HCT116 (cell line): ENCODE measurements around the gene CNN3. TPM values are rescaled to one million over a fixed set of nuclear protein-coding genes. Genes with fewer than 3 reads are reported as not detected.

Source experiments
- ATAC-seq: fragments of 200-7000 bp; cut with Tn5 transposase; 2 replicates; pipeline ENCODE4 v1.9.1; 2020; ENCODE audit warnings: mild to moderate bottlenecking, moderate library complexity
- BruUV-seq: library from RNA; stranded (reverse); fragments of 400-500 nt; replicated peaks from 2 replicates; lab custom pipeline; 2021; lab: Mats Ljungman, UMichigan
- CTCF ChIA-PET: fragments of 300-600 bp; sonication (Branson Sonifier 250); formaldehyde crosslinking; loops from one replicate; lab custom pipeline; 2021; ENCODE audit warnings: antibody characterized with exemption; lab: Charles Lee
- POLR2A ChIA-PET: fragments of 300-600, 350-600 bp; sonication (Branson Sonifier 250); formaldehyde crosslinking; loops from one replicate; lab custom pipeline; 2021; ENCODE audit warnings: antibody characterized with exemption; lab: Charles Lee
- RAD21 ChIA-PET, 2 experiments: fragments of 300-600 bp; sonication (Branson Sonifier 250); formaldehyde crosslinking; loops; one replicate each; lab custom pipeline; 2023; ENCODE audit warnings: low total read pairs in 2 of 2; ENCODE audit not compliant: uncharacterized antibody in 2 of 2, unreplicated experiment in 2 of 2, low non-redundant PET in 1 of 2; lab: Charles Lee
- DNase-seq: peaks from one replicate; pipeline ENCODE4 v3.0.0-alpha.2; 2010; ENCODE audit warnings: low read depth, low spot score
- H2AFZ ChIP-seq: fragments of 200-600 bp; shearing (Covaris generic), sonication (generic); 2 replicates; pipeline ENCODE4 v1.6.1; 2017; ENCODE audit warnings: low read depth, mixed run types, mixed read lengths, antibody characterized with exemption, low read length; ENCODE audit not compliant: poor library complexity, severe bottlenecking
- H3K27ac ChIP-seq: 2 replicates; pipeline ENCODE4 v1.5.1; 2012; ENCODE audit warnings: low read depth, low read length
- H3K27me3 ChIP-seq: fragments of 200-600 bp; sonication (generic); 2 replicates; pipeline ENCODE4 v1.6.1; 2016; ENCODE audit warnings: mixed run types, low read length, mixed read lengths; ENCODE audit not compliant: insufficient read depth
- H3K36me3 ChIP-seq, 2 experiments: fragments of 200-500 bp in 1 of 2; fragments of 200-600 bp in 1 of 2; sonication (Bioruptor generic) in 1 of 2; sonication (generic) in 1 of 2; 2 replicates each; pipeline versions ENCODE4 v1.5.1 to v1.6.1; 2014 to 2016; ENCODE audit warnings: low read length in 2 of 2, inconsistent platforms in 1 of 2, mixed read lengths in 1 of 2, mixed run types in 1 of 2; ENCODE audit not compliant: insufficient read depth in 2 of 2, control insufficient read depth in 1 of 2
- H3K4me1 ChIP-seq, 2 experiments: fragments of 200-600 bp in 1 of 2; sonication (generic) in 1 of 2; 2 replicates each; pipeline versions ENCODE4 v1.5.1 to v1.6.1; 2012 to 2017; ENCODE audit warnings: low read length in 2 of 2, inconsistent platforms in 1 of 2, mild to moderate bottlenecking in 1 of 2, mixed read lengths in 1 of 2, mixed run types in 1 of 2, moderate library complexity in 1 of 2; ENCODE audit not compliant: insufficient read depth in 2 of 2, control insufficient read depth in 1 of 2
- H3K4me2 ChIP-seq: fragments of 200-600 bp; sonication (generic); 2 replicates; pipeline ENCODE4 v1.6.1; 2017; ENCODE audit warnings: mixed run types, low read length, mixed read lengths
- H3K4me3 ChIP-seq, 2 experiments: fragments of 200-600 bp in 1 of 2; sonication (generic) in 1 of 2; replicated peaks in 1 of 2; 2 replicates each; pipeline ENCODE4 v1.5.1; 2011 to 2016; ENCODE audit warnings: low read length in 2 of 2, control low read depth in 1 of 2, low read depth in 1 of 2, mild to moderate bottlenecking in 1 of 2, mixed read lengths in 1 of 2, mixed run types in 1 of 2
- H3K79me2 ChIP-seq: fragments of 200-600 bp; sonication (generic); 2 replicates; pipeline ENCODE4 v1.6.1; 2017; ENCODE audit warnings: mild to moderate bottlenecking, mixed run types, low read length, moderate library complexity, mixed read lengths; ENCODE audit not compliant: insufficient read depth
- H3K9ac ChIP-seq: fragments of 200-600 bp; sonication (generic); 2 replicates; pipeline ENCODE4 v1.6.1; 2016; ENCODE audit warnings: low read length, mixed read lengths
- H3K9me2 ChIP-seq: fragments of 200-600 bp; sonication (generic), shearing (Covaris generic); 2 replicates; pipeline ENCODE4 v1.6.1; 2017; ENCODE audit warnings: mixed run types, mild to moderate bottlenecking, moderate library complexity; ENCODE audit not compliant: insufficient read depth
- H3K9me3 ChIP-seq, 2 experiments: fragments of 200-500 bp in 1 of 2; fragments of 200-600 bp in 1 of 2; sonication (Bioruptor generic) in 1 of 2; sonication (generic) in 1 of 2; 2 replicates each; pipeline ENCODE4 v1.6.1; 2014 to 2017; ENCODE audit warnings: low read length in 2 of 2, mixed read lengths in 2 of 2, inconsistent platforms in 1 of 2, low read depth in 1 of 2, mild to moderate bottlenecking in 1 of 2, mixed run types in 1 of 2, moderate library complexity in 1 of 2; ENCODE audit not compliant: control insufficient read depth in 1 of 2, insufficient read depth in 1 of 2
- H4K20me1 ChIP-seq: fragments of 200-600 bp; sonication (generic), shearing (Covaris generic); 2 replicates; pipeline ENCODE4 v1.6.1; 2017; ENCODE audit warnings: mixed run types, mild to moderate bottlenecking, moderate library complexity; ENCODE audit not compliant: insufficient read depth
- ATF3 ChIP-seq: IDR thresholded peaks from 2 replicates; pipeline ENCODE4 v1.6.1; 2012
- CBX3 ChIP-seq: IDR thresholded peaks from 2 replicates; pipeline ENCODE4 v1.6.1; 2012; ENCODE audit warnings: low read depth
- CTCF ChIP-seq, 3 experiments: fragments of 200-600 bp in 1 of 3; sonication (generic) in 1 of 3; IDR thresholded peaks in 2 of 3; conservative IDR thresholded peaks in 1 of 3; 2 replicates each; pipeline ENCODE4 v1.5.1; 2012 to 2017; ENCODE audit warnings: low read depth in 2 of 3, low read length in 2 of 3, antibody characterized with exemption in 1 of 3, borderline replicate concordance in 1 of 3, control low read depth in 1 of 3, mild to moderate bottlenecking in 1 of 3, mixed read lengths in 1 of 3, mixed run types in 1 of 3, moderate library complexity in 1 of 3; ENCODE audit not compliant: insufficient read depth in 1 of 3
- EGR1 ChIP-seq: IDR thresholded peaks from 2 replicates; pipeline ENCODE4 v1.6.1; 2012; ENCODE audit warnings: low read depth
- EZH2 ChIP-seq: fragments of 200-600 bp; sonication (generic); IDR thresholded peaks from 2 replicates; pipeline ENCODE4 v1.6.1; 2017; ENCODE audit warnings: antibody characterized with exemption, mixed run types
- POLR2A ChIP-seq: IDR thresholded peaks from 2 replicates; pipeline ENCODE4 v1.7.0; 2011; ENCODE audit warnings: borderline replicate concordance; ENCODE audit not compliant: insufficient read depth, insufficient read length; ENCODE audit errors: extremely low read depth
- POLR2AphosphoS5 ChIP-seq: IDR thresholded peaks from 2 replicates; pipeline ENCODE4 v1.6.1; 2011; ENCODE audit warnings: mild to moderate bottlenecking, low read depth, low read length, moderate library complexity
- SP1 ChIP-seq: IDR thresholded peaks from 2 replicates; pipeline ENCODE4 v1.6.1; 2012; ENCODE audit warnings: low read depth
- SRF ChIP-seq: IDR thresholded peaks from 2 replicates; pipeline ENCODE4 v1.6.1; 2012; ENCODE audit warnings: low read depth
- intact Hi-C: fragments of 100-400 bp; cut with micrococcal nuclease; formaldehyde crosslinking; loops from 2 replicates; pipeline ENCODE4 v1.10.0; 2022
- total RNA-seq: library from RNA; stranded (reverse); gene quantifications from one replicate; pipeline ENCODE4 v1.2.1, GENCODE V29; 2021; ENCODE audit not compliant: unreplicated experiment

Gene CNN3
- total RNA-seq, 1 experiment from 2014 or later, result 109 TPM

- no peaks in the 10 kb centered on the region for H3K36me3 ChIP-seq
- no peak overlapping the region for H2AFZ ChIP-seq
- no peak for ATAC-seq
- H3K9ac ChIP-seq, result no peak overlapping the region
- intact Hi-C loops, result no loop called here
- peaks cover 0 to 3% of the 10 kb centered on the region in 2 experiments; a peak in 1 of 4 replicates for H3K9me3 ChIP-seq
- H3K27ac ChIP-seq, result no peak overlapping the region
- no peaks in the 10 kb centered on the region for H3K79me2 ChIP-seq
- H4K20me1 ChIP-seq, result no peaks in the 10 kb centered on the region
- no peak overlapping the region for H3K4me3 ChIP-seq
- ChIA-PET RAD21 (no interaction called here), CTCF (no interaction called here)
- no peak for DNase-seq
- H3K4me1 ChIP-seq, result no peaks in the 10 kb centered on the region
- no peaks in the 10 kb centered on the region for H3K27me3 ChIP-seq
- H3K9me2 ChIP-seq, result no peaks in the 10 kb centered on the region
- BruUV-seq, result no TSS peak
- TF ChIP-seq SRF, result no peak
- no peak for TF ChIP-seq CTCF (IDR thresholded peaks at IDR 0.05 in 2 of 3, conservative IDR thresholded peaks at IDR 0.05 in 1 of 3; ENCODE audit: borderline replicate concordance in 1 of 3, insufficient read depth in 1 of 3, low read depth in 2 of 3, low read length in 2 of 3)
- no peak for TF ChIP-seq EZH2
- TF ChIP-seq POLR2AphosphoS5, result no peak
- TF ChIP-seq ATF3, result no peak
- TF ChIP-seq EGR1, result no peak
- TF ChIP-seq CBX3, result no peak
- TF ChIP-seq SP1, result no peak
- no peak for TF ChIP-seq POLR2A
- TF ChIP-seq, all 23 proteins: peak for 0
- no peak overlapping the region for H3K4me2 ChIP-seq
- POLR2A ChIA-PET, result no interaction called here
Observed at GRCh38 chr1:94954263-94955220, 27.6 kb upstream of the CNN3 start.
